ENCODE measurements around the gene ARIH2.
"Not testable (repeated sequence)": the region's sequence is repeated elsewhere in the genome, so short reads cannot be mapped to it uniquely, and the experiment has no call there.

The ARIH2 gene

GRCh38 chr3:48918388-48919214 lies at the start of gene ARIH2:
TSS of gene ARIH2 (plus strand) at chr3:48918842. CDS start at chr3:48927559, 8,717 bp downstream.
- DNase-seq (ENCODE audit: low spot score) = peak; percentile 96

GRCh38 chr3:48877671-48878070 lies 41.0 kb upstream of the ARIH2 start:
- no peak for DNase-seq (ENCODE audit: low spot score)

GRCh38 chr3:48879307-48879993 lies 39.2 kb upstream of the ARIH2 start:
- DNase-seq (ENCODE audit: low spot score) = no peak

GRCh38 chr3:48879994-48880377 lies 38.7 kb upstream of the ARIH2 start:
- no peak for DNase-seq (ENCODE audit: low spot score)

- no peak for DNase-seq (ENCODE audit: low spot score)
Measured at GRCh38 chr3:48881006-48881405, 37.6 kb upstream of the ARIH2 start.

- no peak for DNase-seq (ENCODE audit: low spot score)
Measured at GRCh38 chr3:48881652-48882114, 37.0 kb upstream of the ARIH2 start.

GRCh38 chr3:48885753-48886152 lies 32.9 kb upstream of the ARIH2 start:
- DNase-seq (ENCODE audit: low spot score) = no peak

GRCh38 chr3:48891606-48892005 lies 27.0 kb upstream of the ARIH2 start:
- DNase-seq (ENCODE audit: low spot score) = no peak

- no peak for DNase-seq (ENCODE audit: low spot score)
Measured at GRCh38 chr3:48894516-48894915, 24.1 kb upstream of the ARIH2 start.

- DNase-seq (ENCODE audit: low spot score) = no peak
Measured at GRCh38 chr3:48896936-48897335, 21.7 kb upstream of the ARIH2 start.

- no peak for DNase-seq (ENCODE audit: low spot score)
Measured at GRCh38 chr3:48897460-48898376, 20.9 kb upstream of the ARIH2 start.

GRCh38 chr3:48898383-48899234 lies 20.0 kb upstream of the ARIH2 start, which contains the start of gene SLC25A20:
TSS of gene SLC25A20 (minus strand) at chr3:48898882. CDS start at chr3:48898794, 88 bp downstream.
- DNase-seq (ENCODE audit: low spot score) = peak; percentile 87

GRCh38 chr3:48899273-48899672 lies 19.4 kb upstream of the ARIH2 start:
- no peak for DNase-seq (ENCODE audit: low spot score)

GRCh38 chr3:48907026-48907425 lies 11.6 kb upstream of the ARIH2 start:
- DNase-seq (ENCODE audit: low spot score) = not testable (repeated sequence)

GRCh38 chr3:48915296-48915695 lies 3.3 kb upstream of the ARIH2 start:
- no peak for DNase-seq (ENCODE audit: low spot score)

- DNase-seq (ENCODE audit: low spot score) = peak; percentile 71
Measured at GRCh38 chr3:48919215-48920138, 835 bp downstream of the ARIH2 start.

- DNase-seq (ENCODE audit: low spot score) = no peak
Measured at GRCh38 chr3:48926425-48927392, 8.1 kb downstream of the ARIH2 start.

GRCh38 chr3:48927928-48928327 lies 9.3 kb downstream of the ARIH2 start:
- no peak for DNase-seq (ENCODE audit: low spot score)

GRCh38 chr3:48928679-48929078 lies 10.0 kb downstream of the ARIH2 start:
- peak; percentile 40 for DNase-seq (ENCODE audit: low spot score)
